ENCODE measurements around the gene MLYCD.

DNA sequence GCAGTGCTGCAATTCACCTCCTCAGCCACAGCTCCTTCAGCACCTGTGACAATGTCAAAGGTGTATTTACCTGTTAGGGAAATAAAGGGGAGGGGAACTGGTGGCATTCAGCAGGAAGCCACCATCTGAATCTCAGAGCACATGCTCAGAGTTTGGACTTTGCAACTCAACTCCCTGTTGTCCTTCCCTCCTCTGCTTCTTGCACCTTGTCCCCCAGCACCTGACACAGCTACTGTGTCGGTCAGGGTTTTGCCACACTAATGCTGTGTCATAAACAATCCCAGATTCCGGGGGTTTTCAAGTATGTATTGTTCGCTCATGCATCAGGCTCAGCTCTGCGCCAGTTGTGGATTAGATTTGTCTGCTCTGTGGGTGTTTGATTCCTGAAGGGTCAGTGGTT, 47.4 kb upstream of the MLYCD start:
- TF ChIP-seq, protein P1, sequence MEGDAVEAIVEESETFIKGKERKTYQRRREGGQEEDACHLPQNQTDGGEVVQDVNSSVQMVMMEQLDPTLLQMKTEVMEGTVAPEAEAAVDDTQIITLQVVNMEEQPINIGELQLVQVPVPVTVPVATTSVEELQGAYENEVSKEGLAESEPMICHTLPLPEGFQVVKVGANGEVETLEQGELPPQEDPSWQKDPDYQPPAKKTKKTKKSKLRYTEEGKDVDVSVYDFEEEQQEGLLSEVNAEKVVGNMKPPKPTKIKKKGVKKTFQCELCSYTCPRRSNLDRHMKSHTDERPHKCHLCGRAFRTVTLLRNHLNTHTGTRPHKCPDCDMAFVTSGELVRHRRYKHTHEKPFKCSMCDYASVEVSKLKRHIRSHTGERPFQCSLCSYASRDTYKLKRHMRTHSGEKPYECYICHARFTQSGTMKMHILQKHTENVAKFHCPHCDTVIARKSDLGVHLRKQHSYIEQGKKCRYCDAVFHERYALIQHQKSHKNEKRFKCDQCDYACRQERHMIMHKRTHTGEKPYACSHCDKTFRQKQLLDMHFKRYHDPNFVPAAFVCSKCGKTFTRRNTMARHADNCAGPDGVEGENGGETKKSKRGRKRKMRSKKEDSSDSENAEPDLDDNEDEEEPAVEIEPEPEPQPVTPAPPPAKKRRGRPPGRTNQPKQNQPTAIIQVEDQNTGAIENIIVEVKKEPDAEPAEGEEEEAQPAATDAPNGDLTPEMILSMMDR (IDR thresholded peaks at IDR 0.05) = no peak
- TF ChIP-seq POLR2A (IDR thresholded peaks at IDR 0.05) = no peak
